Endometrium (tissue), 2 donors: ENCODE results near the gene PLIN3.
"Not testable (repeated sequence)": the region's sequence is repeated elsewhere in the genome, so short reads cannot be mapped to it uniquely, and the experiment has no call there.

Experiments used
- FAIRE-seq: peaks from 2 replicates; lab custom pipeline; 2012; peaks lifted over from hg19 to GRCh38; lab: Jason Lieb, UNC
- donor health status: control.
- donor health status: control.

Gene PLIN3

DNA sequence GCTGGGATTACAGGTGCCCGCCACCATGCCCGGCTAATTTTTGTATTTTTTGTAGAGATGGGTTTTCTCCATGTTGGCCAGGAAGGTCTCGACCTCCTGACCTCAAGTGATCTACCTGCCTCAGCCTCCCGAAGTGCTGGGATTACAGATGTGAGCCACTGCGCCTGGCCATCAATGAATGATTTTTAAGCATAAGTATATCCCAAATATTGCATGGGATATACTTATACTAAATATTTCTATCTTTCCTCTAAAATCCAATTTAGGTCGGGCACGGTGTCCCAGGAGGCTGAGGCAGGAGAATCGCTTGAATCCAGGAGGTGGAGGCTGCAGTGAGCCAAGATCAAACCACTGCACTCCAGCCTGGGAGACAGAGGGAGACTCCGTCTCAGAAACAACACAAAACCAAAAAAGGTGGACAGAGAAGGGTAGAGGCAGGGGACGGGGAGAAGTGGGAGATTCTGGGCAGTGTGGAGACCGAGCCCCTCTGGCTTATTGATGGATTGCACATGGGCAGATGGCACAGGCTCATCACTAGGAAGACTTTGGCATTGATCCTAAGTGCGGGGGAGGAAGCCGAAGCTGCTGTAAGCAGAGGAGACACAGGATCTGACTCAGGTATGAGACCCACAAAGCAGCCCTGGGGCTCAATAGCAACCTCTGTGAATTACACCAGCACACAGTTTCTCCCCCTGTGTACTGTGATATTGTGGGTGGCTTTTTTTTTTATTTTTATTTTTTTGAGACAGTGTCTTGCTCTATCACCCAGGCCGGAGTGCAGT is 21.8 kb upstream of the PLIN3 start:
- no peak for FAIRE-seq

DNA sequence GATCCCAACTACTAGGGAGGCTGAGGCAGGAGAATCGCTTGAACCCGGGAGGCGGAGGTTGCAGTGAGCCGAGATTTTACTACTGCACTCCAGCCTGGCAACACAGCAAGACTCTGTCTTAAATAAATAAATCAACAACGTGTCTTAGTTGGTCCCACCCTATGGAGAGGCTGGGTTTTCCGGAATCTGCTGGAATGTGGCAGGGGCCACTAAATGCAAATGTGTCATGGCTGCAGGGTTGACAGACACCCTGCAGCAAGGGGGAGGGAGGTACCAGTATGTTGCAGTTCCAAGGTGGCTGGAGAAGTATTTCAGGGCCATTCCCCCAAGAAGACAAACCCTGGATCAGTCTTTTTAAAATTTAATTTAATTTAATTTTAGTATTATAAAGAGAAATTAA is 20.3 kb upstream of the PLIN3 start:
- FAIRE-seq: not testable (repeated sequence)

DNA sequence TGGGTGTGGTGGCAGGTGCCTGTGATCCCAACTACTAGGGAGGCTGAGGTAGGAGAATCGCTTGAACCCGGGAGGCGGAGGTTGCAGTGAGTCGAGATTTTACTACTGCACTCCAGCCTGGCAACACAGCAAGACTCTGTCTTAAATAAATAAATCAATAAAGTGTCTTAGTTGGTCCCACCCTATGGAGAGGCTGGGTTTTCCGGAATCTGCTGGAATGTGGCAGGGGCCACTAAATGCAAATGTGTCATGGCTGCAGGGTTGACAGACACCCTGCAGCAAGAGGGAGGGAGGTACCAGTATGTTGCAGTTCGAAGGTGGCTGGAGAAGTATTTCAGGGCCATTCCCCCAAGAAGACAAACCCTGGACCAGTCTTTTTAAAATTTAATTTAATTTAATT is 17.5 kb upstream of the PLIN3 start:
- FAIRE-seq: not testable (repeated sequence)

DNA sequence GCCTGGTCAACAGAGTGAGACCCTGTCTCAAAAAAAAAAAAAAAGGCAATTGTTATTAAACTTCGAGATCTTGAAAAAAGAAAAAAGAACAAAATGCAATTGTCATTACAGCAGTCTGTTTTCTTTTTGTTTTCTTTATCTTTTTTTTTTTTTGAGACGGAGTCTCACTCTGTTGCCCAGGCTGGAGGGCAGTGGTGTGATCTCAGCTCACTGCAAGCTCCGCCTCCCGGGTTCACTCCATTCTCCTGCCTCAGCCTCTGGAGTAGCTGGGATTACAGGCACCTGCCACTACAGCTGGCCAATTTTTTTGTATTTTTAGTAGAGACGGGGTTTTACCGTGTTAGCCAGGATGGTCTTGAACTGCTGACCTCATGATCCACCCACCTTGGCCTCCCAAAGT is 15.4 kb upstream of the PLIN3 start:
- not testable (repeated sequence) for FAIRE-seq

DNA sequence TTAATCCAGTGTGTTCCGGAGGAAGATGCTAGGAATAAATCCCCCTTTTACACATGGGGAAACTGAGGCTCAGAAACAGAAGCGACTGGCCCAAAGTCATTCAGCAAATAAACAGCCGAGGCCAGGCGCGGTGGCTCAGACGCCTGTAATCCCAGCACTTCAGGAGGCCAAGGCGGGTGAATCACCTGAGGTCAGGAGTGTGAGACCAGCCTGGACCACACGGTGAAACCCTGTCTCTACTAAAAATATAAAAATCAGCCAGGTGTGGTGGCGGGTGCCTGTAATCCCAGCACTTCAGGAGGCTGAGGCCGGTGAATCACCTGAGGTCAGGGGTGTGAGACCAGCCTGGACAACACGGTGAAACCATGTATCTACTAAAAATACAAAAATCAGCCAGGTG is 11.6 kb upstream of the PLIN3 start:
- no peak for FAIRE-seq

DNA sequence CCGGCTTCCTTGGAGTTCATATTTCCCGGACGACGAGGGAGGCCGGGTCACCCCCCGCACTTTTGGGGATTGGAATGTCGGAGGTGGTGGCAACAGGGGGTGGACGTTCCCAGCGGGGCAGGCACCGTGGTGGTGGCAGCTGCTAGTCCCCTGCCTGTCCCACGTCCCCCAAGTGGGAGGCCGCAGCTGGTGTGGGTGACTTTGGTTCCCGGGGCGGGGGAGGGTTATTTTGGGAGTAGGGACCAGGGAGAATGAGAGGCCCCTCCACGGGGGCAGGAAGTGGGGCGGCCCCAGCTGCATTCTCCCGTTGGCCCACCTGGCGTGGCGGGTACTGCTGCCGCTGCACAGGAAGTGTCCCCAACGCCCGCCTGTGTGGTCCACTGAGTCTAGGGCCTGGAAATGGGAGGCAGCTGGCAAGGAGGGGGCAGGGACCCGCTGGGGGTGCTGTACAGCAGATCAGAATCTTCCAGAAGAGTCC is 11.1 kb upstream of the PLIN3 start:
- no peak for FAIRE-seq

DNA sequence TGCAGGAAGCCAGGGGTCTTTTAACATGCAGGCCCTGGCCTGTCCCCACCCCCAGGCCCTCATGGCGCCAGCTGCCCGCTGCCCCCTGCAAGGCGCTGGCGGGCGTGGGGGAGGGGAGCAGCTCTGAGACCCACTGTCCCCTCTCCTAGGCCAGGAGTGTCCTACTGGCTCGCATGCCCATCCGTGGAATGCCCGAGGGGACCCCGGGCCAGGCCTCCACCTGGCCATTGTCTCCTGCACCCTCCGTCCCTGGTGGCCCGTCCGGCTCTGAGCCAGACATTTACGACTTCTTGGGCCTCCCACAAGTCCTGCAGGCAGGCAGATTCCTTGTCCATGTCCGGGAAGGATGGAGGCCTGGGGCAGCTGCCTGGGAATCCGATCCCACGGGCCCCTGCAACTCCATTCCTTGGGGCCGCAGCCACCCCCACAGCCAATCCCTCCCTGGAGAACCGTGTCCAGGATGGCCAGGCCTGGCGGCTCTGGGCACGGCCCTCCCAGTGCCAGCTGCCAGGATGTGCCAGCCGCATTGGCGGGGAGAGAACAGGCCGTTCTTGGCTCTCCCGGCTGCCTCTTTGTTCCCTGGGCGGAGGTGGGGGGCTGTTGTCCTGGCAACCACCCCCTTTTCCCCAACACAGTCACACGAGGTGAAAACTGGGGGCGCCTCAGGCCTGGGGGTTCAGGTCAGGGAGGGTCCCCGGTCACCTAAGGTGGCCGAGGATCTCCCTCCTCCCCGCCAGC is 10.5 kb upstream of the PLIN3 start:
- no peak for FAIRE-seq

DNA sequence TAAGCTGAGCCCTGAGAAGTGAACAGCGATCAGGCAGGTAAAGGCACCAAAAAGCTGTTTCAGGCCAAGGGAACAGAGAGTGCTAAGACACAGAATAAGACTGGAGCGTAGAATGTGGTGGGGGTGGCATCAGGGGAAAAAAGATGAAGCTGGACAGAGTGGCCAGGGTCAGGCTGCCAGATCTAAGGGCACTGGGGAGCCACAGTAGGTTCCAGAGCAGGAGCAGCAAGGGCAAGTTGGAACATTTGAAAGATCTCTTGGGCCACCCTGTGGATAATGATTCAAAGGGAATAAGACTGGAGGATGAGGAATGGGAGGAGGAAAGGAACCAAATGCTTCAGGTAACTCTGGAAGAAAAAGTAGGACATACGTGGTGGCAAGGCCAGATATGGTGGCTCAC is 6.5 kb upstream of the PLIN3 start:
- no peak for FAIRE-seq

DNA sequence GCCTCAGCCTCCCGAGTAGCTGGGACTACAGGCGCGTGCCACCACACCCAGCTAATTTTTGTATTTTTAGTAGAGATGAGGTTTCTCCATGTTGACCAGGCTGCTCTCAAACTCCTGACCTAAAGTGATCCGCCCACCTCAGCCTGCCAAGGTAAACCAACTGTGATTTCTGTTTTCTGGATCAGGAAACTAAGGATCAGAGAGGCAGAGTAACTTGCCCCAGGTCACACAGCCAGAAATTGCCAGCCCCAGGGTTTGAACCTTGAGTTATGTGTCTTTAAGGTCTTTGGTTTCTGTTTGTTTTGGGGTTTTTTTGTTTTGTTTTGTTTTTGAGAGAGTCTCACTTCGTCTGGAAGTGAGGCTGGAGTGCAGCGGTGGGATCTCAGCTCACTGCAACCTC is 4.2 kb upstream of the PLIN3 start:
- FAIRE-seq: no peak

DNA sequence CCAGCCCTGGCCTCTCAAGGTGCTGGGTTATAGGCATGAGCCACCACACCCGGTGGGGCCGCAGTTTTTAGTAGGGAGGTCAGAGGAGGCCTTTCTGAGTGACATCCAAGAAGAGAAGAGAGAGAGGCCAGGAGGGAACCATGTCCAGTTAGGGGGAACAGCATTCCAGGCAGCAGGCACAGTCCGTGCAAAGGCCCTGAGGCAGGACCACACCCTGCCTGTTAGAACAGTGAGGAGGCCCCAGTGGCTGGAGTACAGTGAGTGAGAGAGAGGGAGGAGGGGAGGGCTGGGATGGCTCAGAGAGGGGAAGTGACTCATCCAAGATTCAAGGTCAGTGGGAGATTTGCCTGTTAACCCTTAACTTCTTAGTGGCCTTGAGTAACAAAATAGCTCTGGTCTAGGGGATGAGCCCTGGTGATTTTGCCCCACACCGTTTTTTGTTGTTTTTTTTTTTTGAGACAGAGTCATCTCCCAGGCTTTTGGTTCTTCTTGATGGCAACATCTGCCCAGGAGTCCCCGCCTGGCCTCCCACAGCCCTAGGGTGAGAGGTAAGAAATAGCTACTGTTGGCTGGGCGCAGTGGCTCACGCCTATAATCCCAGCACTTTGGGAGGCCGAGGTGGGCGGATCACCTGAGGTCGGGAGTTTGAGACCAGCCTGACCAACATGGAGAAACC is 2.7 kb upstream of the PLIN3 start:
- no peak for FAIRE-seq

DNA sequence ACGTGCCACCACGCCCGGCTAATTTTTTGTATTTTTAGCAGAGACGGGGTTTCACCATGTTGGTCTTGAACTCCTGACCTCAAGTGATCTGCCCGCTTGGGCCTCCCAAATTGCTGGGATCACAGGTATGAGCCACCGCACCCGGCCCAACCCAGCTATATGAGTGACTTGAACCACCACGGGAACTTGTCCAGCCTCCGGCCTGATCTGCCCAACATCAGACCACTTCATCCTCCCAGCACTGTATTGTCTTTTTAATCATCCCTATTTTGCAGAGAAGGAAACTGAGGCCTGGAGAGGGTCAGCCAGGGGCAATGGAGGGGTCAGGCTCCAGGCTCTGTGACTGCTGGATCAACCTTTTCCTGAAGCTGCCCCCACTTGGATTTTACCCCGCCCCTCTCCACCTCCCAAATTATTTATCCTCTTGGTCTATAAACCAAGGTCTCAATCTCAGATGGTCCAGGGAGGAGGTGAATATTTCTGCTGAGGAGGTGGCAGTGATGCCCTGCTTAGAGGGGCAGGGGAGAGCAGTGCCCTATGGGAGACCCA is 893 bp upstream of the PLIN3 start:
- FAIRE-seq: no peak

DNA sequence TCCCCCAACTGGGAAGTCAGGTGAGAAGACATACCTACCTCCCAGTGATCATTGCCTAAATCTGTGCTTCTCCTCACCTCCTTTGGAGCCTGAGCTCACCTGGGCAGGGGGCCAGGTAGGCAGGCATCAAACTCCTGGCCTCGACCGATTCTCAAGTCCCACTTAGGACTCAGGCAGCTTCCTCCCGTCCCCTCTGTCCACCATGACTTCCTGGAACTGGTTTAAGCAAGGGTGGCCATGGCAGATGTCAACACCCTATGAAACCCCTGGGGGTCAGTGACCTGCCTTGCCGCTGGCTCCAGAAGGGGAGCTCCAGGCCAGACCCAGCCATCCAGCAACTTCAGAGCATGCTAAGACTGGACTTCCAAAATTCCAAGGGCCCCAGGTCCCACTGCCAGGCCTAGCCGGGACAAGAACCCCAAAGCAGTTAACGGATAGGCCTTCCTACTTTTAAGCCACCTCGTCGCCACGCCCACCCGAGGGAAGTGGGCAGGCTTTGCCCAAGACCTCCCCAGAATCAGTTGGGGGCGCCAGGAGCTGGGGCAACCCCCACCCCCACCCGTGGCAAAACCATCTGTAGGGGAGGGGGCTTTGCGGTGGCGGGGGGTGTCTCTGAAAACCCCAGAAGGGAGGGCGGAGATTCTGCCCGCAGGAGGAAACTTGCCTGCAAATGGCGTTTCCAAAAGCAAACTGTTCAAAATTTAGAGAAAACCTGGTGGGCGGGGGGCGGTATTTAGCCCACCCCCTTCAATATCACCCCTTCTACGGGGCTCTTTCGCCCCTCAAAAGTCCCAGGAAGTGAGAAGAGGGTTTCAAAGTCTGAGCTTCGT is 657 bp downstream of the PLIN3 start:
- no peak for FAIRE-seq

DNA sequence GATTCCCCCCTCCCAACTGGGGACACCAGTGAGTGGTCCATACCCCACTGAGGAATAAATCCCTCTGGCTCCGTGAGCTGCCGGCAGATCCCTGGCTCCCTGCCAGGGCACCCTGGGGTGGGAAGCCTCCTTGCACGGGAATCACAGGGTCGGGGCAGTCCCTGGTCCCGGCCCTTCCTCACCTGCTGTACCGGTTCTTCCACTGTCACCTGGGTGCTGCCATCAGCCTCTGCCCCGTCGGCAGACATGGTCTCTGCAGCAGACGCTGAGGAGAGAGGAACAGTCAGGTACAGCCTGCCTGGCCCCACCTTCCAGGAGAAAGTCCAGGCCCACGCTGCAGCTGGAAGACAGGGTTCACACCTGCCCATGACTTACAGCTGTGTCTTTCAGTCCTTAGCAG is 6.3 kb downstream of the PLIN3 start:
- FAIRE-seq: no peak

DNA sequence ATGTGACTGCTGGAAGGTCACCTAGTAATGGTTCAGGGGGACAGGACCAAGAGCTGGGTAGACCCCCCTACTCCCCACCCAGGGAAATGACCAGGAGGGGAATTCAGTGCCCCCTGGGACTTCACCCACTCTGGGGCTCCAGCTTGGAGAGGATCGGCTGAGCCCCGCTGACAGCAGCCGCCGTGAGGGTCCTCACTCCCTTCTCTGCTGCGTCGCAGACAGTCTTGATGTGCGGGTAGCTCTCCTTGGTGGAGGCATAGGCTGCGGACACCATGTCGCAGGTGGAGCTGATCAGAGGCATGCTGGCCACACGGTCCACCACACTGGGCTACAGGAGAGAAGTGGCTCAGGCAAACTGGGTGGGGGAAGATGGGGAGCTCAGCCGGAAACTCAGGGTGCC is 7.8 kb downstream of the PLIN3 start:
- FAIRE-seq: no peak

DNA sequence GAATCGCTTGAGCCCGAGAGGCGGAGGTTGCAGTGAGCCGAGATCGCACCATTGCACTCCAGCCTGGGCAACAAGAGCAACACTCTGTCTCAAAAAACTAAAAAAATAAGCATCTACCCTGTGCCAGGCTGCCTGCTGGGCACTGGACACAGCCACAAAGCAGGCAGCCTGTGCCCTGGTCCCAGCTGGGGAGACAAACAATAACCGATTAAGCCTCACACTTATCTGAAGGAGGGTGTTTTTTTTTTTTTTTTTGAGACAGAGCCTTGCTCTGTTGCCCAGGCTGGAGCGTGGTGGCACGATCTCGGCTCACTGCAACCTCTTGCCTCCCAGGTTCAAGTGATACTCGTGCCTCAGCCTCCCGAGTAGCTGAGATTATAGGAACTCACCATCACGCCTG is 11.0 kb downstream of the PLIN3 start:
- not testable (repeated sequence) for FAIRE-seq

DNA sequence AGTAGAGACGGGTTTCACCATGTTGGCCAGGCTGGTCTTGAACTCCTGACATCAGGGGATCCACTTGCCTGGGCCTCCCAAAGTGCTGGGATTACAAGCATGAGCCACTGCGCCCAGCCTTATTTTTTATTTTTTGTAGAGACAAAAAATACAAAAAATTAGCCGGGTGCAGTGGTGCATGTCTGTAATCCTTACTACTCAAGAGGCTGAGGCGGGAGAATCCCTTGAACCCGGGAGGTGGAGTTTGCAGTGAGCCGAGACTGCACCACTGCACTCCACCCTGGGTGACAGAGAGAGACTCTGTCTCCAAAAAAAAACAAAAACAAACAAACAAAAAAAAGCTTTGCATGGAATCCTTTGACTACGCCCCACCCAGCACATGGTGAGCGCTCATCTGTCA is 14.0 kb downstream of the PLIN3 start:
- FAIRE-seq: not testable (repeated sequence)

DNA sequence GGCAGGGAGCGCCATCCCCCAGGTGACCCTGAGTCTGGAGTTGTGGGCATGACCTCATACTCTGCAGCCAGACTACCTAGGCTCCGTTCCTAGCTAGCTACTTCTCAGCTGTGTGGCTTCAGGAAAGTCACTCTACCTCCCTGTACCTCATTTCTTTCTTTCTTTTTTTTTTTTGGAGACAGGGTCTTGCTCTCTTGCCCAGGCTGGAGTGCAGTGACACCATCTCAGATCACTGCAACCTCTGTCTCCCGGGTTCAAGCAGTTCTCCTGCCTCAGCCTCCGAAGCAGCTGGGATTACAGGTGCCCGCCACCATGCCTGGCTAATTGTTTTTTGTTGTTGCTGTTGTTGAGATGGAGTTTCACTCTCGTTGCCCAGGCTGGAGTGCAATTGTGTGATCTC is 15.0 kb downstream of the PLIN3 start:
- FAIRE-seq: no peak

DNA sequence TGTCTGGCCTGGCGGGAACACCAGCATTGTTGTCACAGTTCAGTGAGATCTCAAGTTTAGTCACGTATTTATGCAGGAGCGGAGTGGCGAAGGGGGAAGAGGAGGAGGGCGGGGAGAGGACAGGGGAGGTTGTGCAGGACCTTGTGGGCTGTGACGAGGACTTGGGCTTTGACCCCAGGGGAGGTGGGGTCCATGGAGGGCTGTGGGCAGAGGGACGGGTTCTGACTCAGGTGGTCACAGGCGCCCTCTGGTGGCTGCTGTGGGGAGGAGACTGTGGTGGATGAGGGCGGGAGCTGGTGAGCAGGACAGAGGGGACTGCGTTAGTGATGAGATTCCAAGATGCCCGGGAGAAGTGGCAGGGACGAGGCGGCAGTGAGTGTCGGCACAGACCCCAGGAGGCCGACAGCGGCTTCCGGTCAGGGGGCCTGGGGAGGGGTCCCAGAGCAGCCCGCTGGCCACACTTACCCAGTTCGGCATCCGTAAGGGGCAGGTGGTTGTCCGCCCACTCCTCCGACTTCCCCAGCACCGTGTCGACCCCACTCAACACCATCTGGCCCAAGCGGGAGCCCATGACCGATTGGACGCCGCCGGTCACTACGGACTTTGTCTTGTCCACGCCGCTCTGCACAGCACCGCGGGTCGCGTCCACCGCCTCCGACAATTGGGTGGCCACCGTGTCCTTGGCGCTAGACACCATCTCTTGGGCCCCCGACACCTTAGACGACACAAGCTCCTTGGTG is 15.7 kb downstream of the PLIN3 start:
- no peak for FAIRE-seq

DNA sequence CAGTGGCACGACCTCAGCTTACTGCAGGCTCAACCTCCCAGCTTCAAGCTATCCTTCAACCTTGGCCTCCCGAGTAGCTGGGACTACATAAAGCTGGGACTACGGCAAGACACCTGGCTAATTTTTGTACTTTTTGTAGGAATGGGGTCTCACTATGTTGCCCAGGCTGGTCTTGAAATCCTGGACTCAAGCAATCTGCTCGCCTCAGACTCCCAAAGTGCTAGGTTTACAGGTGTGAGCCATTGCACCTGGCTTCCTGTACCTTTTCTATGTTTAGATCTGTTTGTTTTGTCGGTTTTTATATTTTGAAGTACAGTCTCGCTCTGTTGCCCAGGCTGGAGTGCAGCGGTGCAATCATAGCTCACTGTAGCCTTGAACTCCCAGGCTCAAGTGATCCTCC is 18.4 kb downstream of the PLIN3 start:
- no peak for FAIRE-seq

DNA sequence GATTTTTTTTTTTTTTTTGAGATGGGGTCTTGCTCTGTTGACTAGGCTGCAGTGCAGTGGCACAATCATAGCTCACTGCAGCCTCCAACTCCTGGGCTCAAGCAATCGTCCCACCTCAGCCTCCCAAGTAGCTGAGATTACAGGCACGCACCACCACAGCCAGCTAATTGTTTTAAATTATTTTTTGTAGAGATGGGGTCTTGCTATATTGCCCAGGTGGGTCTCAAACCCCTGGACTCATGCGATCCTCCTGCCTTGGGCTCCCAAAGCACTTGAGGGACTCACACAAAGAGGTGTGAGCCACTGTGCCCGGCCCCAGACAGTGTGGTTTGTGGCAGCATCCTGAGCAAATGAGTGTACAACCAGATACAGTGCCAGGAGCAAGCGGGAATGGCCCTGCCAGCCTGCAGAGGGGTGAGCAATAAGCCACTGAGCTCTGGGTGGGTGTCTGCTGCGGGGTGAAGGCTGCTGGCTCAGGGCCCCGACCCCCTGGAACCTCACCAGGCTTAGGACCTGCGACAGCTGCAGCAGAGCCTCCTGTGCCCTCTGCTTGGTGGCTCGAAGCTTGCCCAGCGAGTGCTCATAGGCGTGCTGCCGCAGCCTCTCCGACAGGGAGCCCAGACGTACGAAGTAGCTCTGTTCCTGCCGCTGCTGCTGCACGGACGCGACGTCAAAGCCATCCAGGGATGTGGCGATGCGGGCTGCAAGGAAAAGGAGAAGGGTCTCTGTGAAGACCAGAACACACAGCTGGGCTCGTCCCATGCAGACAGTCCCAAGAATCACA is 20.1 kb downstream of the PLIN3 start:
- FAIRE-seq: no peak
